GM18909 (cell line): Measurements from ENCODE around the gene ATF6.

Experiments used
- ATAC-seq: cut with Tn5 transposase; IDR thresholded peaks from one replicate; pipeline ENCODE4 v1.9.1; 2021; ENCODE audit warnings: mild to moderate bottlenecking; ENCODE audit not compliant: unreplicated experiment, poor library complexity

The ATF6 gene

GRCh38 chr1:161987303-161987702 lies 221.2 kb downstream of the ATF6 start:
- no peak for ATAC-seq

GRCh38 chr1:161987872-161988271 lies 221.8 kb downstream of the ATF6 start:
- no peak for ATAC-seq

GRCh38 chr1:161988413-161988812 lies 222.3 kb downstream of the ATF6 start:
- no peak for ATAC-seq

- ATAC-seq, result no peak
These were observed 223.0 kb downstream of the ATF6 start for GRCh38 chr1:161989108-161989507.

GRCh38 chr1:161989786-161990185 lies 223.7 kb downstream of the ATF6 start:
- ATAC-seq, result no peak

- no peak for ATAC-seq
These were observed 227.5 kb downstream of the ATF6 start for GRCh38 chr1:161993576-161993975.

GRCh38 chr1:161994175-161994668 lies 228.1 kb downstream of the ATF6 start:
- ATAC-seq, result no peak

GRCh38 chr1:161997152-161997551 lies 231.0 kb downstream of the ATF6 start:
- ATAC-seq, result no peak

GRCh38 chr1:161998811-161999210 lies 232.7 kb downstream of the ATF6 start:
- ATAC-seq, result no peak

GRCh38 chr1:161999301-162000052 lies 233.4 kb downstream of the ATF6 start:
- ATAC-seq, result no peak

- ATAC-seq, result no peak
These were observed 233.9 kb downstream of the ATF6 start for GRCh38 chr1:162000053-162000420.

GRCh38 chr1:162003061-162003829 lies 237.1 kb downstream of the ATF6 start:
- ATAC-seq, result no peak

GRCh38 chr1:162003830-162004215 lies 237.7 kb downstream of the ATF6 start:
- ATAC-seq, result no peak

- no peak for ATAC-seq
These were observed 238.4 kb downstream of the ATF6 start for GRCh38 chr1:162004441-162004950.

- no peak for ATAC-seq
These were observed 240.0 kb downstream of the ATF6 start for GRCh38 chr1:162006081-162006480.

GRCh38 chr1:162007466-162007865 lies 241.3 kb downstream of the ATF6 start:
- ATAC-seq, result no peak

- no peak for ATAC-seq
These were observed 242.7 kb downstream of the ATF6 start for GRCh38 chr1:162008799-162009198.

- ATAC-seq, result no peak
These were observed 243.5 kb downstream of the ATF6 start for GRCh38 chr1:162009501-162010174.

GRCh38 chr1:162010175-162010506 lies 244.0 kb downstream of the ATF6 start:
- no peak for ATAC-seq

GRCh38 chr1:162011337-162012012 lies 245.4 kb downstream of the ATF6 start:
- no peak for ATAC-seq
